ENCODE results near the gene PDZD4.

PDZD4 gene

GRCh38 chrX:153866302-153867019 lies 36.1 kb upstream of the PDZD4 start:
- FAIRE-seq (no peak), DNase-seq (ENCODE audit: insufficient read length) (no peak)
- TF ChIP-seq POLR2AphosphoS5 (IDR thresholded peaks at IDR 0.05; ENCODE audit: low read depth, low read length): no peak
- no peak for TF ChIP-seq POLR2A (IDR thresholded peaks at IDR 0.05; ENCODE audit: low read depth, low read length)
- no peak for TF ChIP-seq TAF1 (IDR thresholded peaks at IDR 0.05; ENCODE audit: borderline replicate concordance, low read depth, low read length)

DNA sequence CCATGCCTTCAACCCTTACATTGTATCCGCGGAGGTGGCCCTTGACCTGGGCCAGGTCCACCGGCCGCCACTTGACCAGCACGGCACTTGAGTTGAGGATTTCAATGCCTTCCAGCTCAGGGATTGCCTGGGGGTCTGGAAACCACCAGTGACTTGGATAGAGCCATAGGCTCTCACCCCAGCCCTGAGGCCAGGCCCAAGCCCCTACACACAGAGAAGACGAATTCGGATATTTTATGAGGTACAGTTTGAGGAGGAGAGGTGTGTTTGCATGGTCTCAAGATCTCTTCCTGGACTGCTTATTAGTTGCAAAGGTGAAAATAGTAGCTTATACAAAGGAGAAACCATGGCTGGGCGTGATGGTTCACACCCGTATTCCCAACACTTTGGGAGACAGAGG lies 35.3 kb upstream of the PDZD4 start:
- FAIRE-seq (no peak), DNase-seq (ENCODE audit: insufficient read length) (peak; percentile 9)
- no peak for TF ChIP-seq POLR2A (IDR thresholded peaks at IDR 0.05; ENCODE audit: low read depth, low read length)
- no peak for TF ChIP-seq POLR2AphosphoS5 (IDR thresholded peaks at IDR 0.05; ENCODE audit: low read depth, low read length)
- TF ChIP-seq TAF1 (IDR thresholded peaks at IDR 0.05; ENCODE audit: borderline replicate concordance, low read depth, low read length): no peak

DNA sequence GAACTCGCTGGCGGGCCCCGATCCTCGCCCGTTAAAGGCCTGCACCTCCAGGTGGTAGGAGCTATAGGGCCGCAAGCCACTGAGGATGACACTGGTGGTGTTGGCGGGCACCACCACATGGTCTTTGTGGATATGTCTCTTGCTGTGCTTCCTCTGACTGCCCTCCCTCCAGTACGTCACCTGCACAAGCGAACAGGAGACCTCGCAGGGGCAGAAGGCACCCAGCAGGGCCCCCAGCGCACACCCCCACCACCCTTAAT lies 34.9 kb upstream of the PDZD4 start:
- no peak for FAIRE-seq
- TF ChIP-seq POLR2AphosphoS5 (IDR thresholded peaks at IDR 0.05; ENCODE audit: low read depth, low read length) (no peak), POLR2A (IDR thresholded peaks at IDR 0.05; ENCODE audit: low read depth, low read length) (no peak), TAF1 (IDR thresholded peaks at IDR 0.05; ENCODE audit: borderline replicate concordance, low read depth, low read length) (no peak)
- DNase-seq (ENCODE audit: insufficient read length): no peak

DNA sequence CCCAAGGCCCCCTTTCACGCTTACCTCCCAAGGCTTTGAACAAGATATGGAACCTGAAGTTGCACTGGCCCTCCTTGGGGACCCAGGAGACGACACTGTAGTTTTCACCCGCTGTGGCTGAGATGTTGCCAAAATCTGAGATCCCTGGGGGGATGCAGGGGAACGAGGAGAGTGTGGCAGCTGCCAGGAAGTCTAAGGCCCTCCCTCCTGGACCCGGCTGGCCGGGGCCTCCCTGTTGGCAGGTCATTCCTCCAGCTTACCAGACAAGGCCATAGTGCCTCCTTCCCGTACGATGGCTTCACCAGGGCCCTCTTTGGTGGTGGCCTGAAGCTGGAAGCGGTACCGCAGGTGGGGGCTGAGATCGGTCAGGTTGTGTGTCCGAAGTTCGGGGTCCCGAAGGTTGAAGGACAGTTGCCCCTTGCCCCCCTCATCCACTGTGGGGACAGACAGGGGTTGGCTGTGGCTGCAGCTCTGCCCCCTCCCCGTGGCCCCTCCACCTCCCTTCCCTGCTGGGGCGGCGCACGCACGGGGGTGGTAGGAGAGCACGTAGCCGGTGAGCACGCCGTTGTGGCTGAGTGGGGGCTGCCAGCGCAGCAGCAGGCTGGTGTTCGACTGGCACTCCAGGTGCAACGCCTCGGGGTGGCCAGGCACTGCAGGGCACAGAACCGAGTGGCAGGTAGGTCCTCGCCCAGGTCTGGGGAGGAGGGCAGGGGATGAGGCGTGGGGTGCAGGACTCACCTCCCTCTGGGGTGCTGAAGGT lies 34.4 kb upstream of the PDZD4 start:
- FAIRE-seq: no peak
- no peak for TF ChIP-seq POLR2A (IDR thresholded peaks at IDR 0.05; ENCODE audit: low read depth, low read length)
- TF ChIP-seq POLR2AphosphoS5 (IDR thresholded peaks at IDR 0.05; ENCODE audit: low read depth, low read length): no peak
- no peak for TF ChIP-seq TAF1 (IDR thresholded peaks at IDR 0.05; ENCODE audit: borderline replicate concordance, low read depth, low read length)
- DNase-seq (ENCODE audit: insufficient read length): peak; percentile 19

DNA sequence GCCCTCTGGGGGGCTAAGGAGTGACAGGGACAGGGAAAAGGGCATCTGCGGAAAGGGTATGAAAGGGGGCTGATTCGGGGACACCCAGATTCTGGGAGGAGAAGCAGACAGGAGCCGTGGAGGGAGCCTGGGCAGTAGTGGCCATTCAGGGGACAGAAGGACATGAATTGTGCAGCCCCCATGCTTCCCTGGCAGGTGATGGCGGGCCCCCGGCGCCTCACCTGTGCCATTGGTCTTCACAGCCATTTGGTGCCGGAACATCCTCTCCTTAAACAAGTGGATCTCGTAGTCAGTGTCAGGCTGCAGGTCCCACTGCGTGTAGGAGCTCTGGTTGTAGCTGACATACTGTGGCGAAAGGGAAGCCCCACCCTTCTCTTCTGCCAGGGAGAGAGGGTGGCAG lies 33.8 kb upstream of the PDZD4 start:
- TF ChIP-seq POLR2AphosphoS5 (IDR thresholded peaks at IDR 0.05; ENCODE audit: low read depth, low read length): no peak
- no peak for TF ChIP-seq TAF1 (IDR thresholded peaks at IDR 0.05; ENCODE audit: borderline replicate concordance, low read depth, low read length)
- no peak for TF ChIP-seq POLR2A (IDR thresholded peaks at IDR 0.05; ENCODE audit: low read depth, low read length)
- peak; percentile 7 for DNase-seq (ENCODE audit: insufficient read length)
- no peak for FAIRE-seq

DNA sequence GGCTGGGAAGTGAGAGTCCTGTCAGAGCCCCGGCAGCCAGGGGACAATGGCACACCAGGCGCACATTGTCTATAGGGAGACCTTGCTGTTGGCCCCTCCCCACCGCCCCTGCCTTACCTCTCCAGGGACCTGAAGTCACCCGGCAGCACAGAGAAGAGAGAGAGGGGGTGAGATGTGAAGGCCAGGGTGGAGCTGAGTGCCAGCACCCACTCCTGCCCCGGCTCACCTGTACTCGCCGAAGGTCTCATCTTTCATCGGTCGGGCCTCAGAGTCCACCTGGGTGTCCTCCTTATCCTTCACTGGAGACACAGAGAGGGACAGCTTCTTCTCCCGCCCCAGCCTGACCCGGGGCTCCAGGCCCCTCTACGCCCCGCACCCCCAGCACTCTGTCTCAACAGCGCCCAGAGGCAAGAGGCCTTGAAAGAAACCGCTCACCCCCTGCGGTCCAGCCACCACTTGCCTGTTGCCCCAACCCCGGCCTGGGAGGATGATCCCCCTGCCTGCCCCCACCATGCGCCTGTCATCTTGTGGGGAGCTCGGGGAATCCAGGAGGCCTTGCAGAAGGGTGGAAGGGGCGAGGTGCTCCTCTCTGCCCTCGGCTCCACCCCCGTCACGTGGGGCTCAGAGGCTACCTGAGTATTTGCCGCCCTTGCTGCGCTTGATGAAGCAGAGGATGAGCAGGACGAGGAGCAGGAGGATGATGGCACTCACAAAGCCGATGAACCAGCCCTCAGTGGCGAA lies 33.1 kb upstream of the PDZD4 start:
- TF ChIP-seq TAF1 (IDR thresholded peaks at IDR 0.05; ENCODE audit: borderline replicate concordance, low read depth, low read length) (no peak), POLR2AphosphoS5 (IDR thresholded peaks at IDR 0.05; ENCODE audit: low read depth, low read length) (no peak), POLR2A (IDR thresholded peaks at IDR 0.05; ENCODE audit: low read depth, low read length) (no peak)
- no peak for FAIRE-seq
- peak; percentile 16 for DNase-seq (ENCODE audit: insufficient read length)

DNA sequence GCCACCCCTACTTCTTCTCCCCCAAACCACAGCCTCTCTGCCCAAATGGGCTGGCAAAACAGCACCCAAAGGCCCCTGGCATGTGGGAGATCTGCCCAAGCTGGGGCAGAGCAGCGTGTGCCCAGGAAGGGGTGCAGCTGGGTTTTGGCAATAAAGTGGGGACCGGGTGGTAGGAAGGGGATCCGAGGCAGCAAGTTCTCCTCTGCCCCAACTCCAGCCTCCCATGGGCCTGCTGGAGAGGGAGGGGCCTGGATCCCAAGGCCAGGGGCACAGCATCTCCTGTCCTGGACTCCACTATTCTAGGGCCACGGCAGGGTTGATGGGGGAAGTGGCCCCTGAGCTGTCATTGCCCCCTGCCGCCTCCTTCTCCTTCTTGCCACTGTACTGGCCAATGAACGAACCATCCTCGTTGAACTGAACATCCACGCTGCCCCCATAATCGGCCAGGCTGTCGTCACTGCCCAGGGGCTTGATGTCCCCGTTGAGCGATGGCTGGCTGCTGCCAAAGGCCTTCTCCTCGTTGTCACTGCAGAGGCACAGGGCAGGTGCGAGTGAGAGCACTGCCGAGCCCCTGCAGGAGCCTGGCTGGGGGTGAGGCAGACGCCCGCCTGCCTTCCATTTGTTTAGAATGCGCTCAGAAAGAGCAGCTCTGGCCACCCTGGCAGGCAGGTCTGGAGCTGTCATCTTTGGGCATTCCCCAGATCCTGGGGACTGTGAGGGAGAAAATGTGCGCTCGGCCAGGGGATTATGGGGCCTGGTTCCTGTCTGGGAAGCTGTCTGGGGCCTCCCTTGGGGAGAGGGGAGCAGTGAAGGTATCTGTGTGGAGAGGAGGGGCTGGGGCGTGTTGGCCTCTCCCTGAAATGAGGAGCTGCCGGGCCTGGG lies 32.3 kb upstream of the PDZD4 start:
- no peak for FAIRE-seq
- peak; percentile 21 for DNase-seq (ENCODE audit: insufficient read length)
- no peak for TF ChIP-seq POLR2A (IDR thresholded peaks at IDR 0.05; ENCODE audit: low read depth, low read length)
- no peak for TF ChIP-seq POLR2AphosphoS5 (IDR thresholded peaks at IDR 0.05; ENCODE audit: low read depth, low read length)
- TF ChIP-seq TAF1 (IDR thresholded peaks at IDR 0.05; ENCODE audit: borderline replicate concordance, low read depth, low read length): no peak

DNA sequence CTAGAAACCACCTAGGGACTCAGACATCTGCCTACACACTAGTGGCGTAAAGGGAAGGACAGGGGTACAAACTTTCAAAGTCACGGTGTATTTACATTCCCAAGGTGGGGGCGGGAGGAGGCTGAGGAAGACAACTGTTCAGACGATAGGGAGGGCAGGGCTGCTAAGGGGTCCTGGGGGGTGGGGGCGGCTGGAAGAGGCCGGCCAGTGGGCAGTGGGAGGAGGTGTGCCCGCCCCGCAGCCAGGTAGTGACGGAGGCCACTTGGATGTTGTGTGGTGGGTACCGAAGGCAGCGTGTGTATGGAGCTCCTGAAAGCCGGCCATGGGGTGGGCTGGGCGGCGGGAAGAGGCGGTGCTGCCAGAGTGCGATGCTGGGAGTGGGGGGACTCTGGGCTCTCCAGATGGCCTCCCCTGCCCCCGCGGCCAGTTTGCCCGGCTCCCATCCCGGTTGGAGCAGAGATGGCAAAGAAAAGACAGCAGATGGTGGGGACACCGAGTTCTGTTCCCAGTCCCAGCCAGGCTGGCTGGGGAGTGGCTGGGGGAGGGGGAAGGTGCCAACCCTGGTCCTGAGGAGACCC lies 31.5 kb upstream of the PDZD4 start:
- FAIRE-seq: no peak
- DNase-seq (ENCODE audit: insufficient read length): no peak
- TF ChIP-seq TAF1 (IDR thresholded peaks at IDR 0.05; ENCODE audit: borderline replicate concordance, low read depth, low read length): no peak
- no peak for TF ChIP-seq POLR2A (IDR thresholded peaks at IDR 0.05; ENCODE audit: low read depth, low read length)
- no peak for TF ChIP-seq POLR2AphosphoS5 (IDR thresholded peaks at IDR 0.05; ENCODE audit: low read depth, low read length)

DNA sequence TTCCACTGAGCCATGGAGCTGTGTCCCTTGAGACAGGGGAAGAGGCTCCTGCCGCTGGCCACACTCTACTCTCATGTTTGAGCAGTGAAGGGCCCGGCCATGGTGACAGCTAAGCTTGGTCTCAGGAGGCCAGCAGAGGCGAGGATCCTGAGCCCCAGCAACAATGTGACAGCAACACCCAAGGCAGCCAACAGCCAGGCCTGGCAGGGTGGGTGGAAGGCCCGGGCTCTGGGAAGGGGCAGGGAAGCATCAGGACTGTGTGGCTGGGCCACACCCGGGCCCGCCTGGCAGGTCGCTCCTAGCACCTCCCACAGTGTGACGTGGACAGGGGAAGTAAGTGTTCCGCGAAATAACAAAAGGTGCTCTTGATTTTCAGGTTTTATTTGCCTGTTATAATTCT lies 30.8 kb upstream of the PDZD4 start:
- TF ChIP-seq POLR2A (IDR thresholded peaks at IDR 0.05; ENCODE audit: low read depth, low read length) (no peak), TAF1 (IDR thresholded peaks at IDR 0.05; ENCODE audit: borderline replicate concordance, low read depth, low read length) (no peak), POLR2AphosphoS5 (IDR thresholded peaks at IDR 0.05; ENCODE audit: low read depth, low read length) (no peak)
- FAIRE-seq (no peak), DNase-seq (ENCODE audit: insufficient read length) (no peak)

- no peak for TF ChIP-seq TAF1 (IDR thresholded peaks at IDR 0.05; ENCODE audit: borderline replicate concordance, low read depth, low read length)
- TF ChIP-seq POLR2AphosphoS5 (IDR thresholded peaks at IDR 0.05; ENCODE audit: low read depth, low read length): no peak
- TF ChIP-seq POLR2A (IDR thresholded peaks at IDR 0.05; ENCODE audit: low read depth, low read length): no peak
- no peak for FAIRE-seq
Observed at GRCh38 chrX:153857348-153857903, 27.1 kb upstream of the PDZD4 start.

More at GRCh38 chrX:153857348-153857903, 27.1 kb upstream of the PDZD4 start:
- DNase-seq (ENCODE audit: insufficient read length): no peak

Data from GM12892 (cell line).